OCI-LY7 (cell line): ENCODE results near the gene RBBP4. TPM values are rescaled to one million over a fixed set of nuclear protein-coding genes. Genes with fewer than 3 reads are reported as not detected.

Source experiments
- BruUV-seq: library from RNA; stranded (reverse); fragments of 400-500 nt; replicated peaks from 2 replicates; lab custom pipeline; 2021; lab: Mats Ljungman, UMichigan
- CTCF ChIA-PET: fragments of 300-600 bp; sonication (Branson Sonifier 250); formaldehyde crosslinking; loops from one replicate; lab custom pipeline; 2022; ENCODE audit warnings: antibody characterized with exemption; ENCODE audit not compliant: unreplicated experiment; lab: Charles Lee
- POLR2A ChIA-PET: fragments of 300-600 bp; sonication (Branson Sonifier 250); formaldehyde crosslinking; loops from one replicate; lab custom pipeline; 2022; ENCODE audit warnings: antibody characterized with exemption; lab: Charles Lee
- DNase-seq: peaks from one replicate; pipeline ENCODE4 v3.0.0-alpha.2; 2015; ENCODE audit warnings: low spot score
- H2AFZ ChIP-seq: fragments of 200-600 bp; sonication (generic), shearing (Covaris generic); 2 replicates; pipeline ENCODE4 v1.6.1; 2014; ENCODE audit warnings: mild to moderate bottlenecking, antibody characterized with exemption, low read length, moderate library complexity
- H3K27ac ChIP-seq: fragments of 200-600 bp; sonication (generic); 2 replicates; pipeline ENCODE4 v1.5.1; 2014; ENCODE audit warnings: mixed run types, low read depth, mild to moderate bottlenecking, moderate library complexity, low read length, inconsistent platforms; ENCODE audit not compliant: poor library complexity, severe bottlenecking
- H3K36me3 ChIP-seq: fragments of 200-600 bp; sonication (generic); 2 replicates; pipeline ENCODE4 v1.6.1; 2014; ENCODE audit warnings: mild to moderate bottlenecking, antibody characterized with exemption, low read length, moderate library complexity, mixed read lengths; ENCODE audit not compliant: insufficient read depth
- H3K4me1 ChIP-seq: fragments of 200-600 bp; sonication (generic); 2 replicates; pipeline ENCODE4 v1.5.1; 2014; ENCODE audit warnings: mild to moderate bottlenecking, low read length; ENCODE audit not compliant: insufficient read depth, poor library complexity, severe bottlenecking
- H3K4me2 ChIP-seq: fragments of 200-600 bp; sonication (generic); 2 replicates; pipeline ENCODE4 v1.6.1; 2014; ENCODE audit warnings: mild to moderate bottlenecking, low read length
- H3K4me3 ChIP-seq: fragments of 200-600 bp; sonication (generic); 2 replicates; pipeline ENCODE4 v1.5.1; 2014; ENCODE audit warnings: mild to moderate bottlenecking, low read depth, low read length; ENCODE audit not compliant: poor library complexity, severe bottlenecking
- H3K79me2 ChIP-seq: fragments of 200-600 bp; sonication (generic); 2 replicates; pipeline ENCODE4 v1.6.1; 2016; ENCODE audit warnings: low read depth, mild to moderate bottlenecking, low read length, moderate library complexity, mixed read lengths; ENCODE audit not compliant: insufficient read depth
- H3K9me2 ChIP-seq: fragments of 200-600 bp; sonication (generic); 2 replicates; pipeline ENCODE4 v1.6.1; 2016; ENCODE audit warnings: mild to moderate bottlenecking, low read length, mixed read lengths; ENCODE audit not compliant: insufficient read depth
- H3K9me3 ChIP-seq: fragments of 200-600 bp; sonication (generic); 2 replicates; pipeline ENCODE4 v1.6.1; 2014; ENCODE audit warnings: mild to moderate bottlenecking, mixed run types, low read length, mixed read lengths
- H4K20me1 ChIP-seq: fragments of 200-600 bp; sonication (generic); 2 replicates; pipeline ENCODE4 v1.6.1; 2014; ENCODE audit warnings: mild to moderate bottlenecking, antibody characterized with exemption, low read length, moderate library complexity, mixed read lengths; ENCODE audit not compliant: insufficient read depth
- EZH2phosphoT487 ChIP-seq: fragments of 200-600 bp; sonication (generic); IDR thresholded peaks from 2 replicates; pipeline ENCODE4 v1.6.1; 2018; ENCODE audit warnings: low read depth, borderline replicate concordance, mild to moderate bottlenecking, mixed run types, antibody characterized with exemption, low read length, moderate library complexity, mixed read lengths
- intact Hi-C: fragments of 100-400 bp; cut with micrococcal nuclease; formaldehyde crosslinking; loops from one replicate; pipeline ENCODE4 v1.10.0; 2022; ENCODE audit not compliant: unreplicated experiment
- total RNA-seq, 2 experiments: library from RNA; depleted of rRNA in 1 of 2; stranded (reverse); fragments of >200 nt in 1 of 2; shearing (Covaris generic) in 1 of 2; gene quantifications; 2 replicates each; pipeline ENCODE4 v1.2.3, GENCODE V29; 2014 to 2022
- TF ChIP-seq, protein P1 (sequence below): fragments of 200-600 bp; sonication (generic); conservative IDR thresholded peaks from 2 replicates; pipeline ENCODE4 v1.5.1; 2014; ENCODE audit warnings: mild to moderate bottlenecking, antibody characterized with exemption, low read length, moderate library complexity, mixed read lengths

The RBBP4 gene
- total RNA-seq, 2 experiments from 2014 or later, result 353 to 597 TPM

DNA sequence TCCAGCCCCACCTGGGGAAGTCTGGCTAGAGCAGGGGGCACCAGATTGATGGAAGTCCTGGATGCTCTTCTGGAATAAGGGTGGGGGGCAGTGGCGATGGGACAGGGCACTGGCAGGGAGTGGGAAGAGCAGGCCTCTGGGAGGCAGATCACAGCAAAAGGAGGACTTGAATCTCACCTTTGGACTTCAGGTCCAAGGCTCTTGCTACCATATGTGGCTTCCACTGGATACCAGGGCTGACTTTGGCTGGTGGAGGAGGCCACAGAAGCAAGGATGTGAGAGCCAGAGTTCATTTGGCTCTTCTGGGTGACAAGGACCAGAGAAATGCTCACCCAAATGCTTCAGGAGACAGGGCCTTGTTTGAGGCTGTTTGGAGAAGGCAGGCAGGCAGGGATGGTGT lies 67.5 kb downstream of the RBBP4 start:
- Histone ChIP-seq H2AFZ (no peak overlapping the region), H3K27ac (no peak overlapping the region), H3K4me1 (peaks cover 10% of the 10 kb centered on the region), H3K9me2 (no peaks in the 10 kb centered on the region), H3K4me2 (no peak overlapping the region), H3K4me3 (no peak overlapping the region), H4K20me1 (no peaks in the 10 kb centered on the region), H3K79me2 (no peaks in the 10 kb centered on the region), H3K9me3 (no peaks in the 10 kb centered on the region), H3K36me3 (no peaks in the 10 kb centered on the region)
- no peak for TF ChIP-seq EZH2phosphoT487
- TF ChIP-seq, protein P1, sequence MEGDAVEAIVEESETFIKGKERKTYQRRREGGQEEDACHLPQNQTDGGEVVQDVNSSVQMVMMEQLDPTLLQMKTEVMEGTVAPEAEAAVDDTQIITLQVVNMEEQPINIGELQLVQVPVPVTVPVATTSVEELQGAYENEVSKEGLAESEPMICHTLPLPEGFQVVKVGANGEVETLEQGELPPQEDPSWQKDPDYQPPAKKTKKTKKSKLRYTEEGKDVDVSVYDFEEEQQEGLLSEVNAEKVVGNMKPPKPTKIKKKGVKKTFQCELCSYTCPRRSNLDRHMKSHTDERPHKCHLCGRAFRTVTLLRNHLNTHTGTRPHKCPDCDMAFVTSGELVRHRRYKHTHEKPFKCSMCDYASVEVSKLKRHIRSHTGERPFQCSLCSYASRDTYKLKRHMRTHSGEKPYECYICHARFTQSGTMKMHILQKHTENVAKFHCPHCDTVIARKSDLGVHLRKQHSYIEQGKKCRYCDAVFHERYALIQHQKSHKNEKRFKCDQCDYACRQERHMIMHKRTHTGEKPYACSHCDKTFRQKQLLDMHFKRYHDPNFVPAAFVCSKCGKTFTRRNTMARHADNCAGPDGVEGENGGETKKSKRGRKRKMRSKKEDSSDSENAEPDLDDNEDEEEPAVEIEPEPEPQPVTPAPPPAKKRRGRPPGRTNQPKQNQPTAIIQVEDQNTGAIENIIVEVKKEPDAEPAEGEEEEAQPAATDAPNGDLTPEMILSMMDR, result no peak
- CTCF ChIA-PET, result no interaction called here
- BruUV-seq, result no TSS peak
- intact Hi-C loops, result no loop called here
- POLR2A ChIA-PET, result no interaction called here
- DNase-seq, result no peak

DNA sequence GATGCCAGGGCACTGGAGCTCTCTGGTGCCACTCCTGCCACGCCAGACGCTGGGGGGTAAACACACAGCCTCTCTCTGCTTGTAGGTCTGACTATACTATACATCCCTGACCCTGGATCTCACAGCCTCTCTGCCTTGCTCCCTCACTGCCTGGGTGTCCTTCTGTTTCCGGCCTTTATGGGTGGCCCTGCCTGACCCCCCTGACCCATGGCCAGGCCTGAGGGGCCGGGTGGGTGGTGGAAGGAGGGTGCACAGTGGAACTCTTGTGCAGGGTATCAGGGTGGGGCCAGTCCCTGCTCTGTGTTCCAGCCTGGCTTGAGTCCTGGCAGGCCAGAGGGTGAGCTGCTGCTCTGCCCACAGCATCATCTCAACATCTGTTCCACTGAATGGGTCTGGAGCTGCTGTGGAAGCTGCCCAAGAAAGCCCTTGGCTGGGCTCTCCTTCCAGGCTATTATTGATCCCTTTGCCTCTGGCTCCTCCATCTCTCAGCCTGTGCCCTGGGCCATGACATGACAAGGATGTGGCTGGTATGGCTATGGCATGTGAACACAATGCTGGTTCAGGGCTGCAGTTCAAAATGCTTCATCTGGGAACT lies 68.8 kb downstream of the RBBP4 start:
- Histone ChIP-seq H3K4me3 (no peak overlapping the region), H2AFZ (no peak overlapping the region), H4K20me1 (no peaks in the 10 kb centered on the region), H3K9me2 (no peaks in the 10 kb centered on the region), H3K9me3 (no peaks in the 10 kb centered on the region), H3K4me2 (no peak overlapping the region), H3K36me3 (no peaks in the 10 kb centered on the region), H3K27ac (no peak overlapping the region), H3K79me2 (no peaks in the 10 kb centered on the region), H3K4me1 (peaks cover 10% of the 10 kb centered on the region)
- ChIA-PET CTCF (no interaction called here), POLR2A (no interaction called here)
- TF ChIP-seq EZH2phosphoT487, result no peak
- TF ChIP-seq, protein P1, result no peak
- no peak for DNase-seq
- intact Hi-C loops, result no loop called here
- no TSS peak for BruUV-seq
